PFSK-1 (cell line): ENCODE measurements around the gene CEP162.

ENCODE experiments used
- POLR2AphosphoS5 ChIP-seq: IDR thresholded peaks from 2 replicates; pipeline ENCODE4 v1.6.1; 2012; ENCODE audit warnings: low read depth, mild to moderate bottlenecking, control low read depth, low read length, moderate library complexity
- SIN3A ChIP-seq: IDR thresholded peaks from 2 replicates; pipeline ENCODE4 v1.6.1; 2012; ENCODE audit warnings: mild to moderate bottlenecking, low read length, moderate library complexity, borderline replicate concordance; ENCODE audit not compliant: insufficient read depth
- TAF1 ChIP-seq: IDR thresholded peaks from 2 replicates; pipeline ENCODE4 v1.6.1; 2012; ENCODE audit warnings: low read length, control low read depth, borderline replicate concordance; ENCODE audit not compliant: insufficient read depth

- TF ChIP-seq SIN3A (no peak), POLR2AphosphoS5 (no peak), TAF1 (no peak)
These were observed 75.8 kb downstream of the CEP162 start for GRCh38 chr6:84151669-84152068.
